ENCODE measurements around the gene MCM9. TPM values are rescaled to one million over a fixed set of nuclear protein-coding genes. Genes with fewer than 3 reads are reported as not detected.
A peak's percentile ranks its signal among the peaks of the same experiment; 100 is the strongest.

The MCM9 gene
- total and polyA plus RNA-seq, 2 of the 13 experiments (the other 11 are each of a cell fraction or from before 2014, with no cell fraction given), result 3.8 to 17.2 TPM

DNA sequence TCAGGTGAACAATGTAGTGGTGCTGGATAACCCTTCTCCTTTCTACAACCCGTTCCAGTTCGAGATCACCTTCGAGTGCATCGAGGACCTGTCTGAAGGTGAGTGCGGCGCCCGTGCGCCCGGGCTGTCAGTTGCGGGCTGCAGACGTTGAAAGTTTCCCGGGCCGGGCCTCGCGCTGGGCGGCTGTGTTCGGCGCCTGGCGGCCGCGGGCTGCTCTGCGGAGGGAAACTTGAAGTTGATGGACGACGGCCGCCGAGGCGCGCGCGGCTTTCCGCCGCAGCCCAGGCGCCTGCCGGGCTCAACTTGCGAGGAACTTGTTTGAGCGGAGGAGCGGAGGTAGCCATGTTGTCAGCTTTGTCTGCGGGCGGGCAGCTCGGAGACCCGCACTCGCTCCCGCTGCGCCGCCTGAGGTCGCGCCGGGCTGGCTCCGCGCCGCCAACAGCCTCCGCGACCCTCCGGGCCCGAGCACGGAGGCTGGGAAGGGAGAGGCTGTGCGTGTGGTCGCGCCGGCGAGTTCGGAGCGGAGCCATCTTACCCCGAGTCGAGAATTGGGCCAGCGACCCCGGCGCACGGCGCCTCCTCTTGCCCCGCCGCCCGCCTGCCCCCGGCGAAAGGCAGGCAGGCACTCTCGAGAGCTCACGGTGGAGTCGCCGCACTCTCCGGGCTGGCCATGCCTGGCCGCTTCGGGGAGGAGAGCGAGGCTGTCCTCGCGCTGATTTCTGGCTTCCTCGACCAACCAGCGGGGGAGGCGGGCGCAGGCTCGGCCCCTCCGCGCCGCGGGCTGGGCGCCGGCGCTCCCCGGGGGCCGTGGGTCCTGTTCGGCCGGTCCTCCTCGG, 40.3 kb downstream of the MCM9 start (continued):
- TF ChIP-seq, protein P1, sequence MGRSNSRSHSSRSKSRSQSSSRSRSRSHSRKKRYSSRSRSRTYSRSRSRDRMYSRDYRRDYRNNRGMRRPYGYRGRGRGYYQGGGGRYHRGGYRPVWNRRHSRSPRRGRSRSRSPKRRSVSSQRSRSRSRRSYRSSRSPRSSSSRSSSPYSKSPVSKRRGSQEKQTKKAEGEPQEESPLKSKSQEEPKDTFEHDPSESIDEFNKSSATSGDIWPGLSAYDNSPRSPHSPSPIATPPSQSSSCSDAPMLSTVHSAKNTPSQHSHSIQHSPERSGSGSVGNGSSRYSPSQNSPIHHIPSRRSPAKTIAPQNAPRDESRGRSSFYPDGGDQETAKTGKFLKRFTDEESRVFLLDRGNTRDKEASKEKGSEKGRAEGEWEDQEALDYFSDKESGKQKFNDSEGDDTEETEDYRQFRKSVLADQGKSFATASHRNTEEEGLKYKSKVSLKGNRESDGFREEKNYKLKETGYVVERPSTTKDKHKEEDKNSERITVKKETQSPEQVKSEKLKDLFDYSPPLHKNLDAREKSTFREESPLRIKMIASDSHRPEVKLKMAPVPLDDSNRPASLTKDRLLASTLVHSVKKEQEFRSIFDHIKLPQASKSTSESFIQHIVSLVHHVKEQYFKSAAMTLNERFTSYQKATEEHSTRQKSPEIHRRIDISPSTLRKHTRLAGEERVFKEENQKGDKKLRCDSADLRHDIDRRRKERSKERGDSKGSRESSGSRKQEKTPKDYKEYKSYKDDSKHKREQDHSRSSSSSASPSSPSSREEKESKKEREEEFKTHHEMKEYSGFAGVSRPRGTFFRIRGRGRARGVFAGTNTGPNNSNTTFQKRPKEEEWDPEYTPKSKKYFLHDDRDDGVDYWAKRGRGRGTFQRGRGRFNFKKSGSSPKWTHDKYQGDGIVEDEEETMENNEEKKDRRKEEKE (IDR thresholded peaks at IDR 0.05), result no peak
- TF ChIP-seq, protein P2, sequence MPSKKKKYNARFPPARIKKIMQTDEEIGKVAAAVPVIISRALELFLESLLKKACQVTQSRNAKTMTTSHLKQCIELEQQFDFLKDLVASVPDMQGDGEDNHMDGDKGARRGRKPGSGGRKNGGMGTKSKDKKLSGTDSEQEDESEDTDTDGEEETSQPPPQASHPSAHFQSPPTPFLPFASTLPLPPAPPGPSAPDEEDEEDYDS (CRISPR knock-in tag; IDR thresholded peaks at IDR 0.05), result no peak
- TF ChIP-seq ESRRA (CRISPR knock-in tag; IDR thresholded peaks at IDR 0.05; ENCODE audit: low read depth) (no peak; the same call in 1 of the 2 replicates), ZNF563 (CRISPR knock-in tag; IDR thresholded peaks at IDR 0.05) (peak; percentile 48), TOPORS (CRISPR knock-in tag; IDR thresholded peaks at IDR 0.05) (0 out of 2 replicates have a peak, but pooled peaks have one; percentile 17), YEATS4 (CRISPR knock-in tag; IDR thresholded peaks at IDR 0.05; ENCODE audit: borderline replicate concordance) (peak; percentile 22), NR2F1 (CRISPR knock-in tag; IDR thresholded peaks at IDR 0.05) (no peak), NFE2 (CRISPR knock-in tag; IDR thresholded peaks at IDR 0.05) (no peak), TBP (CRISPR knock-in tag; IDR thresholded peaks at IDR 0.05) (0 out of 2 replicates have a peak, but pooled peaks have one; percentile 43), ZSCAN30 (CRISPR knock-in tag; IDR thresholded peaks at IDR 0.05) (peak; percentile 85), NR1H2 (CRISPR knock-in tag; IDR thresholded peaks at IDR 0.05; ENCODE audit: borderline replicate concordance, low read depth) (no peak), ZNF777 (CRISPR knock-in tag; IDR thresholded peaks at IDR 0.05) (peak; percentile 60), ZFP36L1 (CRISPR knock-in tag; IDR thresholded peaks at IDR 0.05) (no peak), ZNF614 (CRISPR knock-in tag; IDR thresholded peaks at IDR 0.05; ENCODE audit: borderline replicate concordance) (no peak), PRPF4 (IDR thresholded peaks at IDR 0.05; ENCODE audit: low read depth, low read length, poor library complexity, severe bottlenecking) (no peak), REXO4 (CRISPR knock-in tag; IDR thresholded peaks at IDR 0.05; ENCODE audit: borderline replicate concordance) (no peak; the same call in 1 of the 2 replicates)
- TF ChIP-seq, protein P3, sequence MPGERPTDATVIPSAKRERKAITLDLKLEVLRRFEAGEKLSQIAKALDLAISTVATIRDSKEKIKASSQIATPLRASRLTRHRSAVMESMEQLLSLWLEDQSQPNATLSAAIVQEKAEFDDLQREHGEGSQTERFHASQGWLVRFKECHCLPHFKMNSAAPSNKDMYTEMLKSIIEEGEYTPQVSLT (CRISPR knock-in tag; IDR thresholded peaks at IDR 0.05; ENCODE audit: borderline replicate concordance, low read depth), result peak; percentile 27; the same call in 1 of the 2 replicates
- TF ChIP-seq, protein P4, sequence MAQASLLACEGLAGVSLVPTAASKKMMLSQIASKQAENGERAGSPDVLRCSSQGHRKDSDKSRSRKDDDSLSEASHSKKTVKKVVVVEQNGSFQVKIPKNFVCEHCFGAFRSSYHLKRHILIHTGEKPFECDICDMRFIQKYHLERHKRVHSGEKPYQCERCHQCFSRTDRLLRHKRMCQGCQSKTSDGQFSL (CRISPR knock-in tag; IDR thresholded peaks at IDR 0.05), result no peak
- TF ChIP-seq, protein P5, sequence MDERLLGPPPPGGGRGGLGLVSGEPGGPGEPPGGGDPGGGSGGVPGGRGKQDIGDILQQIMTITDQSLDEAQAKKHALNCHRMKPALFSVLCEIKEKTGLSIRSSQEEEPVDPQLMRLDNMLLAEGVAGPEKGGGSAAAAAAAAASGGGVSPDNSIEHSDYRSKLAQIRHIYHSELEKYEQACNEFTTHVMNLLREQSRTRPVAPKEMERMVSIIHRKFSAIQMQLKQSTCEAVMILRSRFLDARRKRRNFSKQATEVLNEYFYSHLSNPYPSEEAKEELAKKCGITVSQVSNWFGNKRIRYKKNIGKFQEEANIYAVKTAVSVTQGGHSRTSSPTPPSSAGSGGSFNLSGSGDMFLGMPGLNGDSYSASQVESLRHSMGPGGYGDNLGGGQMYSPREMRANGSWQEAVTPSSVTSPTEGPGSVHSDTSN (CRISPR knock-in tag; IDR thresholded peaks at IDR 0.05), result no peak
- TF ChIP-seq, protein P6, sequence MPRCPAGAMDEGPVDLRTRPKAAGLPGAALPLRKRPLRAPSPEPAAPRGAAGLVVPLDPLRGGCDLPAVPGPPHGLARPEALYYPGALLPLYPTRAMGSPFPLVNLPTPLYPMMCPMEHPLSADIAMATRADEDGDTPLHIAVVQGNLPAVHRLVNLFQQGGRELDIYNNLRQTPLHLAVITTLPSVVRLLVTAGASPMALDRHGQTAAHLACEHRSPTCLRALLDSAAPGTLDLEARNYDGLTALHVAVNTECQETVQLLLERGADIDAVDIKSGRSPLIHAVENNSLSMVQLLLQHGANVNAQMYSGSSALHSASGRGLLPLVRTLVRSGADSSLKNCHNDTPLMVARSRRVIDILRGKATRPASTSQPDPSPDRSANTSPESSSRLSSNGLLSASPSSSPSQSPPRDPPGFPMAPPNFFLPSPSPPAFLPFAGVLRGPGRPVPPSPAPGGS (CRISPR knock-in tag; IDR thresholded peaks at IDR 0.05), result peak; percentile 2; the same call in 1 of the 2 replicates
- TF ChIP-seq, protein P7, sequence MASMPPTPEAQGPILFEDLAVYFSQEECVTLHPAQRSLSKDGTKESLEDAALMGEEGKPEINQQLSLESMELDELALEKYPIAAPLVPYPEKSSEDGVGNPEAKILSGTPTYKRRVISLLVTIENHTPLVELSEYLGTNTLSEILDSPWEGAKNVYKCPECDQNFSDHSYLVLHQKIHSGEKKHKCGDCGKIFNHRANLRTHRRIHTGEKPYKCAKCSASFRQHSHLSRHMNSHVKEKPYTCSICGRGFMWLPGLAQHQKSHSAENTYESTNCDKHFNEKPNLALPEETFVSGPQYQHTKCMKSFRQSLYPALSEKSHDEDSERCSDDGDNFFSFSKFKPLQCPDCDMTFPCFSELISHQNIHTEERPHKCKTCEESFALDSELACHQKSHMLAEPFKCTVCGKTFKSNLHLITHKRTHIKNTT (CRISPR knock-in tag; IDR thresholded peaks at IDR 0.05), result no peak
